ENCODE data around the gene ACLY.

DNA sequence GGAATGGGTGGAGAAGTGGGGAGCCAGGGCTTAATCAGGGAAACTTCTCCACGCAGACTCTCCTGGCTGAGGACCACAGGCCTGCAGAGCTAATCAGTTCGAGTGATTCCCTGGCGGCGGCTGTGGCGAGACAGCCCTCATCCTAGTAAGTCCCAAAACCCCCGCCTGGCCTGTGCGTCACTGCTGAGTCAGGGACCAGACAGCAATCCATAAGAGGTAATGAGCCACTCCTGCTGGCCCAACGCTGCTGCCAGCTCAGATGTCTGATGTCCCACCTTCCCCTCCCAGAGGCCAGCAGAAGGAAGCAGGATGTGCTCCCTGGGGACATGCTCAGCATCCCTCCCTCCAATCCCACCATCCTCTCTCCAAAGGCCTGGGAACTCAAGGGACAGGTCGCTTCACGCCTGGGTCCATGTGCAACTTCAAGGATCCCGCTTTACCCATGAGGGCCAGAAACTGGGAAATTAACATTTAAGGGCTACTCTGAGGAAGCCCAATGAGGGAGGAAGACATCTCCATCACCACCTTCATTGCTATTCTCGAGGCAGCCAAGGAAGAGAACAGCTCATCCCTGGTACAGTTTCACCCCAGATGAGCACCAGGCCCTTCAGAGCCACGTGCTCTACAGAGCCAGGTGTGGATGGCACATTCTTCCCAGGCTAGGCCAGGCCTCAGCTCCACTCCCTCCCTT is 7.9 kb downstream of the ACLY start:
- TF ChIP-seq, protein P1, sequence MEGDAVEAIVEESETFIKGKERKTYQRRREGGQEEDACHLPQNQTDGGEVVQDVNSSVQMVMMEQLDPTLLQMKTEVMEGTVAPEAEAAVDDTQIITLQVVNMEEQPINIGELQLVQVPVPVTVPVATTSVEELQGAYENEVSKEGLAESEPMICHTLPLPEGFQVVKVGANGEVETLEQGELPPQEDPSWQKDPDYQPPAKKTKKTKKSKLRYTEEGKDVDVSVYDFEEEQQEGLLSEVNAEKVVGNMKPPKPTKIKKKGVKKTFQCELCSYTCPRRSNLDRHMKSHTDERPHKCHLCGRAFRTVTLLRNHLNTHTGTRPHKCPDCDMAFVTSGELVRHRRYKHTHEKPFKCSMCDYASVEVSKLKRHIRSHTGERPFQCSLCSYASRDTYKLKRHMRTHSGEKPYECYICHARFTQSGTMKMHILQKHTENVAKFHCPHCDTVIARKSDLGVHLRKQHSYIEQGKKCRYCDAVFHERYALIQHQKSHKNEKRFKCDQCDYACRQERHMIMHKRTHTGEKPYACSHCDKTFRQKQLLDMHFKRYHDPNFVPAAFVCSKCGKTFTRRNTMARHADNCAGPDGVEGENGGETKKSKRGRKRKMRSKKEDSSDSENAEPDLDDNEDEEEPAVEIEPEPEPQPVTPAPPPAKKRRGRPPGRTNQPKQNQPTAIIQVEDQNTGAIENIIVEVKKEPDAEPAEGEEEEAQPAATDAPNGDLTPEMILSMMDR (optimal IDR thresholded peaks at IDR 0.05 in 1 of 3, IDR thresholded peaks at IDR 0.05 in 1 of 3, conservative IDR thresholded peaks at IDR 0.05 in 1 of 3; ENCODE audit: extremely low read depth in 1 of 3, insufficient read depth in 2 of 3, low read length in 3 of 3) = no peak
- no peak for TF ChIP-seq EZH2 (IDR thresholded peaks at IDR 0.05; ENCODE audit: low read length)
